ENCODE measurements around the gene GFRA4.

Gene GFRA4

DNA sequence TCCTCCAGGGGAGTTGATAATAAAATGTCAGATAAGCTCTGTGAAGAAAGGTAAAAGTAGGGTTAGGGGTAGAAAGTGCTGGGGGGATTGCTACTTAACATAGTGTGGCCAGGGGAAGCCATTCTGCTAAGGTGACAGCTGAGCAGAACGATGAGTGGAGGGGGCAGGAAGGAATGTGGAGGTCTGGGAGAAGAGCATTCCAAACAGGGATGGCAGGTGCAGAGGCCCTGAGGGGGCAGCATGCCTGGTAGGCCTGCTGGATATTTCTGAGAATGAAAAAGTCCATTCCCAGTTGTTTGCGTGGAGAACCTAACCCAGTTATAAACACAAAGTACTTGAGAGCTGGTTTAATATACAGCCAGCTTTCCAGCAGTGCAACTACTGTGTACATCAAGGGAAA is 9.3 kb downstream of the GFRA4 start:
- DNase-seq (ENCODE audit: low read depth in 3 of 3), result no peak

DNA sequence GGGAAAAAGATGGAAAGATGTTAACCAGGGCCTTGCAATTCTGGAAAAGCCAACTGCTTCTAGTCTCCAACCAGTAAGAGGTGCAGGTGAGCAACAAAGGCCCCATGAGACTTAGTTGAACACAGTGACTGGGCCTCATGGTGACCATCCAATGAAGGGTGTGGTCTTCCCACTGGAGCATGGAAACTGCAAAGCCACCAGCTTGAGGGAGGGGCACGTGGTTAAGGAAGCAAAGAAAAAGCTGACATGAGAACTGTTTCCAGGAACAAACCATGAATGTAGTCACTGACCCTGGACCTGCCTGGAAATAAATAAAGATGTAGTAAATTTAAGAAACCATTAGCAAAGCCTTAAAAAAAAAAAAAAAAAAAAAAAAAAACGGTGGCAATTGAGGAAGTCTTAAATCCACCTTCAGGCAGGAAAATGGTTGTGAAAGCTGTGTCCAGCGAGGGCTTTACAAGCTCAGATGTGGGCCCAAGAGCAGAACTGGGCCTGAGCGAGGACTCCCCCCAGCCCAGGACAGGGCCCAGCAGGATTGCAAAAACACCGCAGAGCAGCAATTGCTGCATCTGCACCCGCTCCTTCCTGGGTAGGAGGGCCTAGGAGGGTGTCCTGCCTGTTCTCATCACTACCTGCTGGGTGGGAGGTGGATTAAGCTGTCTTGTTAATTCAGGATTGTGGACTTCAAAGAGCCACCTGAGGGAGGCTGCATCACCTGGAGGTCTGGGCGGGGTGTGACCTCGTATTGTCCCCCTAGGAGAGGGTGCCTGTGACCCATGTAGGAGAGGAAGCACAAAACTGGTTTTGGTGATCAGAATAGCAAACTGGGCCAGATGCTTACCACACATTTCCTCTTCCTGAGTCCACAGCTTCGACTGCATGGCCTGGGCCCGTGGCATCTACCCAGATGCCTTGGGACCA is 10.3 kb downstream of the GFRA4 start:
- no peak for DNase-seq (ENCODE audit: low read depth in 3 of 3)

DNA sequence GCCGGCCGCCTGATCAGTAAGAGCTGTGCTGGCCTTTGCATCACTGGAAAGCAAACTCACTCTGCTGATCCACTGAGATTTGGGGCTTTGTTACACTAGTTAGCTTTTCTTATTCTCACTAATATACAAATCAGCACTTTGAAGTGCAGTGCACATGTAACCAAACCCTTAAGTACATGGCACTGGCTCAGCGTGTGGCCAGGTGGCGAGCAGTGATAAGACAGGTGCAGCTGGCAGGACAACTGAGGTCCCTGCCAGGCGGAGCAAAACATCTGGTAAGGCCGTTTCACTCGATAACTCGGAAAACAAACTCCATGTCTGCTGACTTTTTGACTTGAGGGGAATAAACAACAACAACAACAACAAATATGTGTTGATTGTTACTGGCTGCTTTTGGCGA is 11.0 kb downstream of the GFRA4 start:
- no peak for DNase-seq (ENCODE audit: low read depth in 3 of 3)

DNA sequence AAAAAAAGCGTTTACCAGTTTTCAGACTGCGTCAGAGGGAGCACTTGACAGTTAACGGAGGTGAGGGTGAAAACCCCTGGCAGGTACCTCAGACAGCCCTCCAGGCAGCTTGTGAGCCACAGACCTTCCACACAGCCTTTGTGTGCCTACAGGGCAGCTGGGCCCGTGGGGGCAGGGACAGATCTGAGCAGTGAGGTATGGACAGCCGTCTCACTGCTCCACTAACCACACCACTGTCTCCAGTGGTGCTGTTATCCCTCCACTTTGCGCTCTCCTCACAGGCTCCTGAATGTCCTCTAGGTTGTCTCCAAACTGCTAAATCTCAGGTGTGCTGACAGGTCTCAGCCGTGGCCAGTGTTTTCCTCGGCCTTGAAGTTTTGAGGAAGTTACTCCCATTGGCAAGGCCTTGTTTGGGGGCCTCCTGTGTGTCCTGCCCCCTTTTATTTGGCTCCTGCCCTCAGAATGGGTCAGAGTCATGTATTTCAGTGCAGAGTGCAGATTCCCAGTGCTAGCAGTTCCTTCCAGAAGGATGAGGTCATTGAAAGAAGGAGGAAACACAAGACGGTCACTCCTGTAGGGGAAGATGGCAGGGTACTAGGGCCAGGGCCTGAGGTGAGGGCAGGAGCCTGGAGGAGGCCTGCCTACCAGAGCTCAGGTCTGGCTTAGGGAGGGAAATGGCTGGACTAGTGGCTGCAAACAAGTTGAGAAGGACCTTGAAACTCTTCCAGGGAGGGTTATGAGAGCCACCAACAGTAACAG is 11.8 kb downstream of the GFRA4 start:
- no peak for DNase-seq (ENCODE audit: low read depth in 3 of 3)

DNA sequence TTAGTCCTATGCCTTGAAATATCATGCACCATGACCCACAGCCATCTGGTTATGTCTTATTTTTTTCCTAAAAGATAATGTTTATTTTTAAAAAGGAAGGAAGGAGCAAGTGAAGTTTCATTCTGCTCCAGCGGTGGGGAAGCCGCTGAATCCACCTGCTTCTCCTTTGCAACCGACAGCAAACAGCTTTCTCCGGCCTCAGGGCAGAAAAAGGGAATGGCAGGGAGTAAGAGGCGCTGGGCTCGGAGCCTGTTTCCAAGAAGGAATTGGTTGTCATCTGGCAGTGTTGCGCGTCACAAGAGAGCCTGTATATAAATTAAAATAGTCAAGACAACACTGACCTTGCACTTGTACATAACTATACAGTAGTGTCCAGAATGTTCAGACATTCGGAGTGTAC is 14.2 kb downstream of the GFRA4 start:
- DNase-seq (ENCODE audit: low read depth in 3 of 3), result no peak

DNA sequence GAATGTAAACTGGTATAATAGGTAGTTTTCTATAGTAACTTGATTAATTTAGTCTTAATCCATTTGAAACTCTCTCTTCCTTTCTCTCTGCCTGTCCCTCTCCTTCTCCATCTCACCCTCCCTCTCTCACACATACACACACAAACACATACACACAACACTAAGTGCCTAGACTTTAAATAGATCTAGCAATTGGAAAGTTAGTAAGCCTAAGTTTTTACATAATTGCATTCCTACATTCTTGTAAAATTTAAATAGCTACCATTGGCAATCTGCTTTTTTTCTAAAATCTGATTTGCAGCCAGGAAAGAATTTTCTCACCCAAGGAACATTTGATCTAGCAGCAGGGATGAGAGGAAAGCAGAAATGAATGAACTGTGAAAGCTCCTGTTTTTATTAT is 15.7 kb downstream of the GFRA4 start:
- DNase-seq (ENCODE audit: low read depth in 3 of 3), result no peak

DNA sequence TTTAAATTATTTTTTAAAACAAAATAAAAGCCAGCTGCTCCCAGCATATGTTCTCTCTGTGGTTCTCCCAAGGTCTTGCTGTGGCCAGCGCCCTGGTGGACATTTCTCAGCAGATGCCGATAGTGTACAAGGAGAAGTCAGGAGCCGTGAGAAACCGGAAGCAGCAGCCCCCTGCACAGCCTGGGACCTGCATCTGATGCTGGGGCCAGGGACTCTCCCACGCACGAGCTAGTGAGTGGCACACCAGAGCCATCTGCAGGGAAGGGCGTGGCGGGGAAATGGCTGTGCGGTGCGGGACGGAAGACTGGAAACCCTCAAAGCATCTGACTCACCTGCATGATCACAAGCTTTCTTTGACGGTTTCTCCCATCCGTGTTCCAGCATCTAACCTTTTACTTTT is 16.5 kb downstream of the GFRA4 start:
- DNase-seq (ENCODE audit: low read depth in 3 of 3), result no peak

DNA sequence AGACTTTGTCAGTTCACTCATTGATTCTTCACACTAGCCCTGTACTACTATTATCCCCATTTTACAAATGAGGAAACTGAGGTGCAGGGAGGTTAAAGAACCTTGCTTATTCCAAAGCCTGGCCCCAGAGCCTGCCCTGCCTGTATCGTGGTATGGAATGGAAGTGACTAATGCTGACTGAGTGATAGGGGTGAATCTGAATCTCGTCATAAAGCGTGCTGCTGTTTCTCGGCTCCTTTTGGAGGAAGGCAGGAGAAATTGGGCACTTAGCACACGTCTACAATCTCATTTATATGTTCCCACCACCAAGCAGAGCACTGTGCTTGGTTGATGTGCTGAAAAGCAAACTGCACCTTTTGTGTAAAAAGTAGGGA is 17.1 kb downstream of the GFRA4 start:
- DNase-seq (ENCODE audit: low read depth in 3 of 3), result no peak

DNA sequence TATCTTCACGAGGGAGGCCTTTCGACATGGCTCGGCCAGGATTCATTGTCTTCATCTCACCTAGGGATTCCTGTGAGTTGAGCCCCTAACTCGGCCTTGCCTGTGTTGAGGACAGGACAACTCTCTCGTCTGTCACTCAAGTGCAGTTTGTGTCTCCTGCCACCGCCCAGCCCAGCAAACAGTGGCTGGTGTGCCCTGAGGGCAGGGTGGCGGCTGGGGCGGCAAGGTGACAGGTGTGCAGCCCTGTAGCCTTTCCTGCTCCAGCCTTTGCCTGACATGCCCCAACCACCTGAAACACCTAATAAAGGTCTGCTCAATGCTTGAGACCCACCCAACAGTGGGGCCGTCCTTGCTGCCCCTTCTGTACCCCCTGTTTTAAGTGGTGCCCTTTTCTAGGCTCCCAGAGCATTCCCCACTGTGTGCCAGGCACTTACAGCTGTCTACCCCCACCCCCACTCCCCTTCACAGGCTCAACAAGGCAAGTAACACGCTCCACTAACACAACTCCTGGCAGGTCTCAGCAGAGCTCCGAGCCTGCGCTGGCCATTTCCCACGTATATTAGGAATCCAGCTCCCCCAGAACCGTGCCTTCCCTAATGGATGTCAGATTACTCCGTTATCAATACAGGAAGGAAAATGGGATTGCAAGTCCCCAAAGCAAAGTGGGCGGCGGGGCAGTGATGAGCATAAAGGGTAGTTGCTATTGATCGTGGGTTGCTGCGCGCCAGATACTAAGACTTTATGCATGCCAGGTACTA is 17.7 kb downstream of the GFRA4 start:
- DNase-seq (ENCODE audit: low read depth in 3 of 3), result no peak

DNA sequence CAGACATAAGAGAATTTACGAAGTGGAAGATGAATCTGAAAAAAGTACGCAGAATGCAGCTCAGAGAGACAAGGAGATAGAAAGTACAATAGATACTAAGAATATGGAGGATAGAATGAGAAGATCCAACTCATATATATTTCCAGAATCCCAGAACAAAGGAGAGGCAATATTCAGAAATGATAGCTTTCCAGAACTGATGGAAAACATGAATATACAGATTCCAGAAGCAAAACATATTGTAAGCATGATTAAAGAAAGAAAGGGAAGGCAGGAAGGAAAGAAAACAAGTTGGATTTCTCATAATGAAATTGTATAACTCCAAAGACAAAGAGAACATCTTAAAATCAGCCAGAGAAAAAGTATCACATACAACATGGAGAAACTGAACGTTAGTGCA is 22.9 kb downstream of the GFRA4 start:
- no peak for DNase-seq (ENCODE audit: low read depth in 3 of 3)

DNA sequence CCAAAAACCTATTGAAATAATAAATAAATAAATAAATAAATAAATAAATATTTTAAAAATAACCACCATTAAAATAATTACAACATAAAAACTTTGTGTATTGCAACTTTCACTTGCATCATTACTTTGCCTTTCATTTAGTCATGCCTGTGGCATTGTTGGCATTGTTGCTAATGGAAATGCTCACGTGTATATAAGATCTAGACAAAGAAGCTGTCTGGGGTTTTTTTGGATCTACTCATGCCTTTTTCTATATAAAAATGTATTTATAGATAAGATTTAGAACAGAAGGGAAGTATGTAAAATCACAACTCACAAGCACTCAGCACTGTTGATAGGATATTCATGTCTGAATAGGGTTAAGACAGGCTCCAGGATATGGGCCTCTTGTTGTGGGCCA is 27.9 kb downstream of the GFRA4 start:
- DNase-seq (ENCODE audit: low read depth in 3 of 3), result no peak

DNA sequence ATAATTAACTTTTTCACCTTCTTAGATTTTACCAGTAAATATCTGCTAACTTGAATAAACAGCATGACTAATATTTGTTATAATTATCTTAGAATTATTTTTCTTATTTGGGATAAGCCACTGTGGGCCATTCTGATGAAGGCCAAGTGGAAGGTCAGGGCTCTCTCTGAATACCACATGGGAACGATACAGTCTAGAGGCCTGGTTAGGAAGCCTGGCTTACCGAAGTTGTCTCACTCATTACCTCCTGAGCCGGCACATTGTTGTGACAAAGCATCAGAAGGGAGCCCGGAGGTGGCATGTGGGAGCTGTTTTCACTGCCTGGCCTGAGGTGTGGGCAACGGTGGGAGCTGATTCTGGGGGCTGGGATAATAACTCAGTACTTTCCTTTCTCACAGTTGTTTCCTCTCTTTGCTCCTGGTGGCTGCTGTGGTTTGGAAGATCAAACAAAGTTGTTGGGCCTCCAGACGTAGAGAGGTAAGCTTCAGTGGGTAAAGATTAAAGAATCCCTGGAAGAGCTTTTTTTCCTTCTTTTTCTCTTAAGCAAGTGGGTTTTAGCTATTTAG is 29.2 kb downstream of the GFRA4 start:
- DNase-seq (ENCODE audit: low read depth in 3 of 3), result no peak

DNA sequence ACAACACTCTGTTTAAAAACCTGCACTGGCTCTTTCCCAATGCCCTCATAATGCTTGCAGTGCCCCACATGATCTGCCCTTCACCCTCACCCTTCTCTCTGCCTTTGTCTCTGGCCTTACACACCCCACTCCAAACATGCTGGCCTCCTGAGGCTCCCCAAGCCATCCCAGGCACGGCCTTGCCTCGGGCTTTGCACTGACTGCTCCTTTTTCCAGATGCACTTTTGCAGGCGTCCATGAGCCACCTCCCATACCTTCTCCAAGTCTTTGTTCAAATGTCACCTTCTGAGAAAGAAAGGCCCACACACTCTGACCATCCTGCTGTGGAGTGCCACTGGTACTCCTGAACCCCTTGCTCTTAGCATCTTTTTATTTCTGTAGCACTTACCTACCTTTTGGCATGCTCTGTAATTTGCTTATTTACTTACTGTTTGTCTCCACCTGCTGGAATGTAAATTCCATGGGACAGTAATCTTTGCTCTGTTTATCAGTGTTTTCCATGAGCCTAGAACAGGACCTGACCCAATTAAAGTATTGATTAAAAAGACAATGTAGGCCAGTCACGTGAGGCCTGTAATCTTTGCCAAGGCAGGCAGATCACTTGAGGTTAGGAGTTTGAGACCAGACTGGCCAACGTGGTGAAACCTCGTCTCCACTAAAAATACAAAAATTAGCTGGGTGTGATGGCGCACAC is 30.7 kb downstream of the GFRA4 start:
- DNase-seq (ENCODE audit: low read depth in 3 of 3), result no peak

DNA sequence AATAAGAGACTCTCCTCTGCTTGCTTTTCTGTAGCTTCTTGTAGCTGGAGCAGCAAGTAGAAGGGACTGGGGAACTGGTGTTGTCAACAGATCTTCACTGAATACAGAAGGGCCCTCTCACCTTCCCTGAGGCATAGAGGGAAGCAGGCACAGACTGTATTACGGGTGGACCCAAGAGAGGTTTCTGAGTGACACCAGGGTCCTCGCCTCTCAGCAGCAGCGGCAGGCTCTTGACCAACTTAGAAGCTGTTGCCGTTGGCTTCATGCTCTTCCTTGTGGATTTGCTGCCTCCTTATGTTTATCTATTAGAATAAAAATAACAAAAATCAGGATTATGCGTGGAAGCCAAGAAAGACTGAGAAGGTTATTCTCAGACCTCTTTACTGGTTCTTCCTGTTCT is 31.7 kb downstream of the GFRA4 start:
- DNase-seq (ENCODE audit: low read depth in 3 of 3), result no peak

DNA sequence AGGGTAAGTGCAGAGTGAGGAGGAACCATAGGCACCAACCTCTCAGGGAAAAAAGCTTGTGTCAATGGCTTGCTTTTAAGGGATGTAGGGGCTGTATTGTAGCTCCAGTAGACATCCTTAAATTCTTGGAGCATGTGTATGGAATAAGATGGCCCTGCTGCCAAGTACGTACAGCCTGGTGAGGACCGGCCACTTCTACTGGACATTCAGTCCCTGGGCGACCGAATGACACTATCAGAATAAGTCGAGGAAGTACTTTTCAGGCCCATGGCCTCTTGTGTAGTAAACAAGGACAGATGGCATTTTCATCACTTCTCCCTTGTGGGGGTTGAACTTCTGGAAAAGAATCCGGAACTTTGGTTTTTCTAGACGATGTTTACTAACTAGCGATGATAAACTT is 32.8 kb downstream of the GFRA4 start:
- DNase-seq (ENCODE audit: low read depth in 3 of 3), result no peak

DNA sequence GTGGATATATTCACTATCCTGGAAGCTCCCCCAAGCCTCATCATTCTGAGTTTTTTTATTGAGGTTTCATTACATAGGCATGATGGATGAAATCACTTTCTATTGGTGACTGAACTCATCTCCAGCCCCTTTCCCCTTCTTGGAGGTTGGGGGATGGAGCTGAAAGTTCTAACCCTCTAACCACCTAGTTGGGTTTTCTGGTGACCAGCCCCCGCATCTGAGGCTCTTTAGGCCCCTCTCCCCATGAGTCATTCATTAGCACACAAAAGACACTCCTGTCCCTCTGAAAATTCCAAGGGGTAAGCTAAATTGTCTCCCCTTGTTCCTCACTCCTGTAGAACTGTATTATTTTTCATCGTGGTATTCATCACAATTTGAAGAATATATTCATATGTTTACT is 33.3 kb downstream of the GFRA4 start:
- no peak for DNase-seq (ENCODE audit: low read depth in 3 of 3)

DNA sequence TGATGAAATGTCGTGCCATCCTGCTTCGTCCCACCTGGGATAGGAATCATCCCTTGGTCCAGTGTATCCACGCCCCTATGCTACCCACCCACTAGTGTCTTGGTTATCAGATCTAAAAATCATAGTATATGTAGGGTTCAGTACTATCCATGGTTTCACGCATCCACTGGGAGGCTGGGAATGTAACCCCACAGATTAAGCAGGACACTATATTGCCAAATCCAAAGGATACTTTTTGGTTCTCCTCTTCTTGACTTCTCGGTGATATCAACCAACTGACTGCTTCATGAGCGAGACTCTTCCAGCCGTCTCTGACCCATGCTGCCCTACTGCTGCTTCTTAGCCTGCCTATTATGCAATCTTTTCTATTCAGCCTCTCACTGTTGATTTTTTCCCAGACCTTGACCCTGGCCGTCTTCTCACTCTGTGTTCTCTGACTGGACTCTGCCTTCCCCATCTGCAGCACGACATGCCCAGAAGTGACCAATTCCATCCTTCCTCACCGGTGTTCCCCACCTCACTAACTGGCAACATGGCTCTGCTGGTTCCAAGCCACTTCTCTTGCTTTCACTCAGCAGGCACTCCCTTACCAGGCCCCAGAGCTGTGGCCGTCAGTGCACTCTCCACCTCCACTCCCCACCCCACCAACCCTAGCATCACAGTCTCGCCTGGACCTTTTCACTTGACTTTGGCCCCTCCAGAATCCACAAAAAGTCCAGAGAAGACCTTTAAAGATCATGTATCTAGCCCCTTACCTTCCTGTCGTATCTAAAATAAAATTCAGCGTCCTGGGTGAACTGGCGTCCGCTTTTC is 34.5 kb downstream of the GFRA4 start:
- DNase-seq (ENCODE audit: low read depth in 3 of 3), result no peak

DNA sequence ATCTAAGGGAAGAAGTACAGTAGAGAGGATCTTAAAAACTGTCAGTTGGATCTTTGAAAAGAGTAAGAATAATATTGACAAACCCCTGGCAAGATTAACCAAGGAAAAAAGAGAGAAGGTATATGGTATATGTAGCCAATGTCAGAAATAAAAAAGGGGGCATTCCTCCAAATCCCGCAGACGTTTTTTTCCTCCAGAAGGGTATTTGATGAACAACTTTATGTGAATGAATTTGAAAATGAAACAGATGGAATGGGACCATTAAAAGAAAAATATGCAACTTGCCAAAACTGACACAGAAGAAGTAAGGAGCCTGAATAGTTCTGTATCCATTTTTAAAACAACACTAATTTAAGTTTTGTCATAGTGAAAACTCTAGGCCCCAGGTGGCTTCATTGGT is 35.7 kb downstream of the GFRA4 start:
- no peak for DNase-seq (ENCODE audit: low read depth in 3 of 3)

DNA sequence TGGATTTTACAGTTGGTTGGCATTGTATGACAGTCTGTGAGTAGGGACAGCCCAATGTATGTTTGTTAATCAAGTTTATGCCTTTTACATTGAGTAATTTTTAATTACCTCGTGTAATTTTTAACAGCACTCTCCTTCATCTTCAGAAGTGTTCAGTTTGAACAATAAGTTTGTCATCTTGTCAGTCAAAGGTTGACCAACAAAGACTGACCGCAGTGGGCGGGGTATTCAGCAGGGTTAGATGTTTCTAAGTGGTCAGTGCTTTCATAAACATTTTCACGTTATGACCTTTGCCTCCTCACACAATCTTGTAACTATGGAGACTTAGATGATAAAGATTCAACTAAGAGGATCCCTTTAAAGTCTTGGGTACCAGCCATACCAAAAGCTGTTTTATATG is 40.8 kb downstream of the GFRA4 start:
- no peak for DNase-seq (ENCODE audit: low read depth in 3 of 3)

DNA sequence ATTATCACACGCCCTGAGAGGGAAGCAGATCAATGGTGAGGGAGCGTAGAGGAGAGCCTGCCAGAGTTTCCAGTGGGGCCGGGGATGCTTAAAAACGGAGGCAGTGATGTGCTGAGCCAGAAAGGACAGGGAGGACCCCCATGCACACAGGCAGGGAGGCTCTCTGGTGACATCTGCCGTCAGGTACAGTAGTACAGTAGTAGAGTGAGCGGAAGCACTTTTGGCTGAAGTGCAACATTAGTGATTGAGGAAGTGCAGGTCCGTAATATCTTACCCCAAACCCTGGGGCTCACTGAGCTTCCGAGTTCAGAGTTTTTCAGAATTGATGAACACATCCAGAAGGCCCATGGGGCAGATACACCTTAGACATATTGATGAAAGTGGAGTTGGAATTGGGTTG is 42.1 kb downstream of the GFRA4 start:
- no peak for DNase-seq (ENCODE audit: low read depth in 3 of 3)

DNA sequence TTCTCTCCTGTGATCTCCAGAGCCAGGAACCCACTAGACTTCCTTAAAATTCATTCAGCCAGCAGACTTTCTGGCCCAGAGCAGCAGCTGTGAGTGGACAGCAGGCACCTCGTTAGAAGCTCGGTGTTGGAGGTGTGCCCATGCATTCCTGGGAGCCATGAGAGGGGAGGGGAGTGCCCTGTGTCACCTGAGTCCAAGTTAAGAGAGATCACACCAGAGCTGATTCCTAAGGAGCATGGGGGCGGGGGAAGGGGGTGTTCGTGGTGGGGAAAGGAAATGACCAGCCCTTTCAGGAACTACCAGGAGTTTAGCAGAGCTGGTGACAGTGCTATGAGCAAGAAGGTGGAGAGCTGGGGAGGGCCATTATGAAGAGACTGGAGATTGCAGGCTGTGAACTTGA is 46.9 kb downstream of the GFRA4 start:
- DNase-seq (ENCODE audit: low read depth in 3 of 3), result no peak
